ENCODE measurements around the gene CD58. TPM values are rescaled to one million over a fixed set of nuclear protein-coding genes. Genes with fewer than 3 reads are reported as not detected.

Gene CD58
- total and polyA plus RNA-seq, 2 of the 4 experiments (the other 2 are of a cell fraction) = 5.4 to 5.7 TPM

GRCh38 chr1:116513956-116514355 lies 56.9 kb downstream of the CD58 start (continued):
- TF ChIP-seq ELK1 (IDR thresholded peaks at IDR 0.05; ENCODE audit: borderline replicate concordance, low read depth, low read length) = no peak
- TF ChIP-seq BHLHE40 (IDR thresholded peaks at IDR 0.05; ENCODE audit: low read depth, low read length) = no peak

- no peak overlapping the region for H2BK20ac ChIP-seq (ENCODE audit: low read depth, low read length)
- no peak overlapping the region for H3K4me3 ChIP-seq (ENCODE audit: insufficient read depth, low read depth, low read length)
- no peak overlapping the region for H2BK5ac ChIP-seq (ENCODE audit: low read depth, low read length, poor library complexity, severe bottlenecking)
- dilution Hi-C loops (cut with HindIII; ENCODE audit: low sequenced_read_pairs, unreplicated experiment) (no loop called here), intact Hi-C loops (cut with micrococcal nuclease) (no loop called here), in situ Hi-C loops (cut with MboI; ENCODE audit: low sequenced_read_pairs) (no loop called here)
- TF ChIP-seq NFE2L2 (IDR thresholded peaks at IDR 0.05; ENCODE audit: low read depth, low read length) (no peak), CHD1 (IDR thresholded peaks at IDR 0.05; ENCODE audit: low read depth, low read length) (no peak), ELK1 (IDR thresholded peaks at IDR 0.05; ENCODE audit: borderline replicate concordance, low read depth, low read length) (no peak), USF2 (IDR thresholded peaks at IDR 0.05; ENCODE audit: low read depth, low read length) (no peak), MAFK (IDR thresholded peaks at IDR 0.05; ENCODE audit: low read depth, low read length) (no peak), POLR2A (IDR thresholded peaks at IDR 0.05; ENCODE audit: low read depth, low read length) (no peak), MAZ (IDR thresholded peaks at IDR 0.05; ENCODE audit: borderline replicate concordance, low read depth, low read length) (no peak), RAD21 (IDR thresholded peaks at IDR 0.05; ENCODE audit: low read length) (no peak), CEBPB (IDR thresholded peaks at IDR 0.05; ENCODE audit: low read depth, low read length) (no peak), FOS (IDR thresholded peaks at IDR 0.05; ENCODE audit: low read depth, low read length) (no peak)
- POLR2A ChIA-PET (ENCODE audit: unreplicated experiment) = no interaction called here
- no peak overlapping the region for H3K27ac ChIP-seq (ENCODE audit: insufficient read depth, low read length)
- no peak overlapping the region for H3K14ac ChIP-seq (replicated peaks; ENCODE audit: low read depth, low read length)
- DNase-seq (no peak), ATAC-seq (ENCODE audit: low read depth) (no peak)
- no CpG with 5 or more reads among the region's 2 CpGs for WGBS, 2 experiments (ENCODE audit: extremely low coverage in 2 of 2, insufficient read length in 1 of 2)
- no peak overlapping the region for H3K9ac ChIP-seq (ENCODE audit: low read depth, low read length)
- no peak overlapping the region for H3K56ac ChIP-seq (ENCODE audit: extremely low read depth, insufficient read depth, low read length)
- no peak overlapping the region for H4K91ac ChIP-seq (ENCODE audit: insufficient read depth, low read depth, low read length)
- no TSS peak for BruUV-seq (replicated peaks)
- peaks cover 7% of the 10 kb centered on the region for H3K4me1 ChIP-seq (ENCODE audit: control insufficient read depth, insufficient read depth, low read length)
- no peaks in the 10 kb centered on the region for H3K36me3 ChIP-seq (ENCODE audit: control insufficient read depth, insufficient read depth, low read length)
- no peaks in the 10 kb centered on the region for H3K79me1 ChIP-seq (ENCODE audit: low read depth in 1 of 2, low read length in 2 of 2)
- no peak overlapping the region for H4K5ac ChIP-seq (ENCODE audit: low read depth, low read length)
- CTCF ChIA-PET = no interaction called here
- H4K8ac ChIP-seq (ENCODE audit: low read depth in 2 of 2, low read length in 2 of 2) = no peak overlapping the region
- H3K9me1 ChIP-seq (ENCODE audit: insufficient read depth, low read length) = peaks cover 6% of the 10 kb centered on the region
- no peak overlapping the region for H2AFZ ChIP-seq (replicated peaks; ENCODE audit: low read length, poor library complexity)
- no peak overlapping the region for H2AK9ac ChIP-seq (replicated peaks; ENCODE audit: low read depth, low read length, poor library complexity)
- no peaks in the 10 kb centered on the region for H4K20me1 ChIP-seq (ENCODE audit: insufficient read depth, low read length)
- no peak overlapping the region for H3K23ac ChIP-seq (ENCODE audit: low read depth, low read length)
- no peak overlapping the region for H2BK120ac ChIP-seq (ENCODE audit: low read depth, low read length)
- H3K9me3 ChIP-seq (ENCODE audit: control insufficient read depth, insufficient read depth, low read length) = no peaks in the 10 kb centered on the region; the same call in 1 of the 2 replicates
- no peak overlapping the region for H2BK15ac ChIP-seq (ENCODE audit: low read depth, low read length)
- H3K4me2 ChIP-seq (ENCODE audit: low read depth, low read length) = no peak overlapping the region
- H3K4ac ChIP-seq (ENCODE audit: low read depth, low read length) = no peak overlapping the region
- no peaks in the 10 kb centered on the region for H3K27me3 ChIP-seq (ENCODE audit: control insufficient read depth, insufficient read depth, low read length)
- H3K18ac ChIP-seq (ENCODE audit: low read depth, low read length) = no peak overlapping the region
- H2AK5ac ChIP-seq (ENCODE audit: low read depth, low read length) = no peak overlapping the region
Measured at GRCh38 chr1:116511459-116512019, 59.3 kb downstream of the CD58 start.
